NCI-H2029 (cell line): ENCODE data around the gene BRINP1.
A peak's percentile ranks its signal among the peaks of the same experiment; 100 is the strongest.

Experiments used
- DNase-seq: peaks from one replicate; lab custom pipeline; 2025; lab: John Stamatoyannopoulos, UW

Gene BRINP1

GRCh38 chr9:119278171-119278570, 91.1 kb downstream of the BRINP1 start:
- no peak for DNase-seq

- DNase-seq = peak; percentile 12
These were observed 95.1 kb downstream of the BRINP1 start for GRCh38 chr9:119273984-119274665.

GRCh38 chr9:119273325-119273904, 95.8 kb downstream of the BRINP1 start:
- no peak for DNase-seq

GRCh38 chr9:119272500-119273211, 96.6 kb downstream of the BRINP1 start:
- DNase-seq = no peak

- no peak for DNase-seq
These were observed 100.2 kb downstream of the BRINP1 start for GRCh38 chr9:119268985-119269384.

DNA sequence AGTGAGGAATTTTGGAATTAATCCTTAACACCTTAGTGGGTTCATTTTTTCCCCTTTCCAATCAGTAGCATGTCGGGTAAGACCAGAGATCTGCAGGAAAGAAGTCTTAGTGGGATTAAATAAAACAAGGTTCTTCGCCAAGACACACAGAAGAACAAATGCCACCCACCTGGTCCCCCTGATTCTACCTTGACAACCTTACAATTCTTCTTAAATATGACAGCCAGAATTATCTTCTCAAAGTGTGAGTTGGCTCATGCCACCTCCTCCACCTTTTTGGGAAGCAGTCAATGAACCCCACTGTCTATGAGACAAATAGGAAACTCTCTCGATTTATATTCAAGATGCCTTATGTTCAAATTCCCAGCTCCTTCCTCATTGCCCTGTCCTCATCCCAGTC, 105.1 kb downstream of the BRINP1 start:
- no peak for DNase-seq

DNA sequence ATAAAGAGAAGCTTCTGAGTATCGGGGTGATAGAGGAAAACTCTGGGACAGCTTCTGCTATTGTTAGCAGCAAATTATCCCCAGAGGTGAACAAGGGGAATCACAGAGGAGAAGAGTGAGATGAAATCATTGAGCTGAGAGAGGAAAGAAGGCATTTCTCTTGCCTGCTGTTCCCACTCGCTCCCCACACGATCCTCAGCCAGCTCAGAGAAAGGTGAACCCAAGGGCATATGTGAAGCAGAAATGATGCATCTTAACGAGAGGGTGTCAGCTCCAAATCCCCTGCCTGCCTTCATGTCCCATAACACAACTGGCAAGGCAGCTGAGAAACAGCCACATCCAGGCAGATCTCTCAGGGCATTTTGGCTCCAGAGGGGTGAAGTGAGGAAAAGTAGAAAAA, 111.6 kb downstream of the BRINP1 start:
- no peak for DNase-seq

DNA sequence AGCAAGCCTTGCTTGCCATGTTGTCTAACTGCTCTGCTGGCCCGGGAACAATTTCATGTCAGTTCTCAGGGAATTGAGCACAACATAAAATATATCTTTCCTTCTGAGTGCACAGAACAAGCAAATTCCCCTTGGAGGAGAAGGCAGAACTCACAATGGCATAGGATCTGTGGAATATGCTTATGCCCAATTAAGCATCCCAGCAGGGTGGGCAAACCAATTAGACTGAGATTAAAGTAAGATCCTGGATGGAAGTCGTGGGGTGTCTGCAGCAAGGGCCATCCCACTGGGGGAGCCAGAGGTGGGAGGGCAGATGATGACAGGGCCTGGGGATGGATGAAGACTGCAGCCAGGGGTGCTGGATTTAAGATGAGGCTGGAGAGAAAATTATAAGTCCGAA, 114.1 kb downstream of the BRINP1 start:
- no peak for DNase-seq

GRCh38 chr9:119252671-119253299, 116.5 kb downstream of the BRINP1 start:
- DNase-seq = no peak

DNA sequence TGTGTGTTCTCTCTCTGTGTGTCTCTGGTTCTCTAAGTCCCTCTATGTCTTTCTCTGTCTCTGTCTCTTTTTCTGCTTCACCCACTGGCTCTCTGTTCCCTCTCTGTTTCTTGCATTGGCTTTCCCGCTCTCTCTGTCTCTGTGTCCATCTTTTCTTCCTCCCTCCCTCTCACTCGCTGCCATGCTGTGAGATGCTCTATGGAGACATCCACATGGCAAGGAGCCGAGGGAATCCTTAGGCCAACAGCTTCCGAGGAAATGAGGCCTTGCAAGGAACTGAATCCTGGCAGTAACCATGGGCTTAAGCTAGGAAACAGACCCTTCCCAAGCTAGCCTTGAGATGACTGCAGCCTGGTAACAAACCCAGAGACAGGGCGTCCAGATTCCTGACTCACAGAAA, 117.3 kb downstream of the BRINP1 start:
- no peak for DNase-seq

DNA sequence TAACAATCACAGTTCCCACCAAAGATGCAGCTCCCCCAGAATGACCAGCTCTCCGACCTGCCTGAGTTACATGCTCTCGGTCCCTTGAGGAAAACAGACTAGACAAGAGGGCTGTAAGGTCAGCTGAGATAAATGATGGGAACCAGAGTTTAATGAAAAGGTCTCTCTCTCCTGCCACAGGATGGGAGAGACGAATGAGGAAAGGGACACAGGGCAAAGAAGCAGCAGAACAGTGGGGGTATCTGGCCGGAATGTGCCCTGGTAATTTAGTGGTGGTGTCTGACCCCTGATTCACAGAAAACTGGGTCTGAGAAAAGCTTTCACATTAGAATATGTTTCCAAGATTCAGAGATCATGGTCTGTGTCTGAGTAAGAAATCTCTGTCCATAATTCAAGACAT, 118.5 kb downstream of the BRINP1 start:
- no peak for DNase-seq

DNA sequence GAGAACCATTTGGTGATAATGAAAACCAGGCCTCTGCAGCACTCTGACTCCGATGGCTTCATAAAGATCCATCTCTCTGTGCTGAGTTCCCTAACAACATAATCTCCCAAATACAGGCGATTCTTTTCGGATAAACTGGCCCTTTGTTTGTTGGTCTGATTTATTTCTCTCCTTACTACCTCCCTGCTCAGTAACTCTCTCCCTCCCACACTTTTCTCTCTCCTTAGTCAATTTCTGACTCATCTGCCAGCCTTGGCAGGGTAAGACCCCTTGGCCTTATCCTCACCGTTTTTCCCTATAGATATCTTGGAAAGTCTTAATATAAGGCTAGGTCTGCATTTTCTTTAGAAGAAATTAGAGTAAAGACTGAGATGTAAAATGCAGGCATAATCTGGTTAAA, 128.7 kb downstream of the BRINP1 start:
- DNase-seq = no peak

GRCh38 chr9:119234636-119235035, 134.6 kb downstream of the BRINP1 start:
- no peak for DNase-seq

DNA sequence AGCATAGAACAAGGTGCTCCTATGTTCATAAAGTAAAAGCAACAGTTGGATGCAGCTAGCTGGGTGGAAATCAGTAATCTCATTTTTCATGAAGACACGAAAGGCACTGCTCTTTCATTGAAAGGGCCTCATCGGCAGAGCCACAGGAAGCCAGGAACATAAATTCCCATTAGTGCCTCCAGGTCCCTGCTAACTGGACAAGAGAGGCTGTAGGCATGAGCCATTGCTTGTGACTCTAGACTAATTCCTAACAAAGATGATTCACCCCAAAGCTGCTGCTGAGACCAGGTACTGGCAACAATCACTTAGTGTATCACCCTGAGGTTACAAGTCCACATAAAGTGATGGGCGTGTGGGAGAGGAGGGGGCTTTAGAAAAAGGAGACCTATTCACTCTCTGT, 141.8 kb downstream of the BRINP1 start:
- no peak for DNase-seq

- DNase-seq = peak; percentile 8
These were observed 144.8 kb downstream of the BRINP1 start for GRCh38 chr9:119224431-119224830.

- DNase-seq = no peak
These were observed 148.0 kb downstream of the BRINP1 start for GRCh38 chr9:119221276-119221675.

GRCh38 chr9:119218293-119218692, 150.9 kb downstream of the BRINP1 start:
- DNase-seq = no peak

DNA sequence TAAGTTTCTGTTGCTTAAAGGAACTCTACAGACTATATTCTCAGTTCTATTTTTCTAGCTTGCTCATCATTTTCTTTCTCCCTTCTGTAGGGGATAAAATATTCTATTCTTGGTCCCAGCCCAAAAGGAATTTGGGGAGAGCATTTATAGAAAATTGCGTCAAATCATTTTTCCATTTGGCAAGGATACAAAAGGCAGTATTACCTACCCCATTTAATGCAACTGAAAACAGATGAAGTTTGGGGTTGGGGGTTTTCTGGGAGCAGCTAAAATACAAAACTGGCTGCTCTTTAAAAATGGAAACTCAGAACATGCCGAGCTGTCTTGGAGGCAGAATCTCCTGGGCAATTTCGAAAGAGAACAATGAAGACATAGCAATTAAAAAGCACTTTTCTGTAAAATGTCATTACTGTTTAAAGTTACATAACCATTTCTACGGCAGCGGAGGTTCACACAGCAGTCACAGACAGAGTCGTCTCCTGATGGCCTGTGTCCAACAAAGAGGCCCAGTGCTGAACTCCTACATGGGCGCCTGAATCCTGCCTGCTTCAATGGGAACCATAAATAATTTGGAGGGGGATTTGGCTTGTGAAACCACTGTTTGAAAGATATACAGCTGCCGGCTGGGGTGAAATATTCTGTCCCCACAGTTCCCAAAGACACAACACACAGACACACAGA, 152.4 kb downstream of the BRINP1 start:
- no peak for DNase-seq

GRCh38 chr9:119215651-119216050, 153.6 kb downstream of the BRINP1 start:
- DNase-seq = no peak

GRCh38 chr9:119213471-119213870, 155.8 kb downstream of the BRINP1 start:
- DNase-seq = no peak

DNA sequence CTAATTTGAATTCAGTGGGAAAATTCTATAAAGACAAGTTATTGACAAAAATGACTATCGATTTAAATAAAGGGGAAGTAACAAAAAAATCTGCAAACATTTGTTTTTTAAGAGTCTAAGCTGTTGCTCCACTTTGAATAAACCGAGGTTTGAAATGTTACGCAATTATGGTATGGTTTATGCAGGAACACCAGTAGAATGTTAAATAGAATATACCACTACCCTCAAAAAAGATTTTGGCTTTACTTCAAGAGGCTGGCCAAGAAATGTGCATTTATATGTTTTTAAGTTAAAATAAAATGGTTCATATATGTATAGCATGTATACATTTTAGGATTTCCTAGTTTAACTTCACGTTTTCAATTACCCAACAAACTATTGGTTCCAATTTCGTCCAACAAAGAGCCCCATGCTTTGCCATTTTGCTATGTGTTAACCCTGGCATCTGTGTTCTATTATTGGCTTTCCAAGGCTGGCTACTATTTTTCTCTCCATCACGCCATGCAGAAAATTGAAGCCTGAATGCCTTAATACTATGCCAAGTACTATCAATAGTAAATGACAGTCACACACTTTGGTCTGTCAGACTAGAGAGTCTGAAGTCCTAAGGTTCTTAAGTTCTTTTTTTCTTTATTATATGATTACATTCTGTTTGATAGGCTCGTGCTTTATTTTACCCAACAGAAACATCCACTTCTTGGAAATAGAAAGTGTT, 171.2 kb downstream of the BRINP1 start:
- no peak for DNase-seq

DNA sequence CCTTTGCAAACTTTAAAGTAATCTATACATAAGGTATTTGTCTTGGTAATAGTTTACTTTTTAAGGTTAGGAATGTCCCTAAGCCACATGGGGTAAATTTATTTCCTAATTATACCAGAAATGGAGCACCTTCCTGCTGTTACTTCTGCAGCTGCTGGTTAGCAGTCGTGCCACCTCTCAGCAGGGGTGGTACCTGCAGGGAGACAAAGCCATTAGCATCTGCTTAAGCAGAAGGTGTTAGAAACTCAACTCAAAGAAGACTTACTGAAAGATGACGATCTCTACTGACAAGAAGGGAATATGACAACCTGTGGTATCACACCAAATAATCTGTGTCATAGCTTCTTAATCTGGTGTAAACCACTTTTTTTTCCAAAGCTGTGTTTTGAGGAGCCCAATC, 173.7 kb downstream of the BRINP1 start:
- DNase-seq = no peak
